ENCODE data around the gene IGSF3. TPM values are rescaled to one million over a fixed set of nuclear protein-coding genes. Genes with fewer than 3 reads are reported as not detected.

Gene IGSF3
- polyA plus RNA-seq, 1 experiment, result 0.15 TPM

DNA sequence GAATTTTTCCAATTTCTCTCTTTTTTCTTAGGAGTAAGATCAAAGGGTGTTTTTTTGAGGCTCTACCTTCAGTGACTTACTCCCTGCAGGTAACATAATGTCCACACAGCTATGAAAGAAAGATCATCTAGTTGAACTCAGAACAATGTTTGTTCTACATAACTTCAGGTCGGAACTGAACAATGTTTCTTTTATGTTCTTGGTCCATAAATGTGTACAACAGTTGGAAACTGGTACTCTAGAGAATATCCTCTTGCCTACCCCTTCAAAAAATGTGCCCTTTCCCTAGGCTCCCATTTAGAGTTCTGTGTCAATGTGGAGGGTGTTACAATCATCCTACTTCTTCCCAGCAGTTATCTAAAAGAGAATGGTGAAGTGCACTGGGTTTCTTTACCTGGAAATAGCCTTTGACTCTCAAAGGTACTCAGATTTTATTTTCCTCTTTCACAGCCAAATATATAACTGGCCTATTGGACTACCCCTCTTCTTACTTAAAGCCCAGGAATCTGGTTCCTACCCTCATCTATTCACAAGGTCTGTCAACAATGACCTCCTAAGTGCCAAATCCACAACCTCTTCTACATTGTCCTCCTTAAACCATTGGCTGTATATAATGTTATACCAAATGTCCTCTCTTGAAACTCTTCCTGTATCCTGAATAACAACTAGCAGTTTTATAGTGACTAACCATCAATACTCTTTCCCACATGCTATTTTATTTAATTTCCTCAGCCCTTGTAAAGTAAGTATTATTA lies 139.0 kb downstream of the IGSF3 start:
- TF ChIP-seq, protein P1, sequence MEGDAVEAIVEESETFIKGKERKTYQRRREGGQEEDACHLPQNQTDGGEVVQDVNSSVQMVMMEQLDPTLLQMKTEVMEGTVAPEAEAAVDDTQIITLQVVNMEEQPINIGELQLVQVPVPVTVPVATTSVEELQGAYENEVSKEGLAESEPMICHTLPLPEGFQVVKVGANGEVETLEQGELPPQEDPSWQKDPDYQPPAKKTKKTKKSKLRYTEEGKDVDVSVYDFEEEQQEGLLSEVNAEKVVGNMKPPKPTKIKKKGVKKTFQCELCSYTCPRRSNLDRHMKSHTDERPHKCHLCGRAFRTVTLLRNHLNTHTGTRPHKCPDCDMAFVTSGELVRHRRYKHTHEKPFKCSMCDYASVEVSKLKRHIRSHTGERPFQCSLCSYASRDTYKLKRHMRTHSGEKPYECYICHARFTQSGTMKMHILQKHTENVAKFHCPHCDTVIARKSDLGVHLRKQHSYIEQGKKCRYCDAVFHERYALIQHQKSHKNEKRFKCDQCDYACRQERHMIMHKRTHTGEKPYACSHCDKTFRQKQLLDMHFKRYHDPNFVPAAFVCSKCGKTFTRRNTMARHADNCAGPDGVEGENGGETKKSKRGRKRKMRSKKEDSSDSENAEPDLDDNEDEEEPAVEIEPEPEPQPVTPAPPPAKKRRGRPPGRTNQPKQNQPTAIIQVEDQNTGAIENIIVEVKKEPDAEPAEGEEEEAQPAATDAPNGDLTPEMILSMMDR (IDR thresholded peaks at IDR 0.05; ENCODE audit: insufficient read depth, low read depth, low read length), result no peak
- ChIA-PET CTCF (no interaction called here), POLR2A (no interaction called here)

GRCh38 chr1:116525440-116525839 lies 142.1 kb downstream of the IGSF3 start:
- H3K27me3 ChIP-seq (ENCODE audit: control insufficient read depth, insufficient read depth, low read length), result no peaks in the 10 kb centered on the region
- TF ChIP-seq, protein P1 (IDR thresholded peaks at IDR 0.05; ENCODE audit: insufficient read depth, low read depth, low read length), result no peak
- POLR2A ChIA-PET, result no interaction called here
- no peak overlapping the region for H3K4me3 ChIP-seq (ENCODE audit: low read depth, low read length)
- DNase-seq (ENCODE audit: low read depth), result no peak
- CTCF ChIA-PET, result no interaction called here
- H3K36me3 ChIP-seq (ENCODE audit: control insufficient read depth, insufficient read depth, low read length), result no peaks in the 10 kb centered on the region

More for the DNA sequence above, 139.0 kb downstream of the IGSF3 start:
- no peak for DNase-seq (ENCODE audit: low read depth)
- H3K4me3 ChIP-seq (ENCODE audit: low read depth, low read length), result no peak overlapping the region
- no peaks in the 10 kb centered on the region for H3K36me3 ChIP-seq (ENCODE audit: control insufficient read depth, insufficient read depth, low read length)
- no peaks in the 10 kb centered on the region for H3K27me3 ChIP-seq (ENCODE audit: control insufficient read depth, insufficient read depth, low read length)

Small RNA genes within 50 kb of the gene (small RNA-seq; reads per million reads assigned to genes)
- gene MIR320B1 (ENCODE audit: insufficient read length, low read depth, low replicate concordance) (not detected), gene MIR548AC (ENCODE audit: insufficient read length, low read depth, low replicate concordance) (not detected)

Other genes with a start within 250 kb of the IGSF3 start
- gene CD58, start 96.7 kb downstream of the IGSF3 start, polyA plus RNA-seq (2011; rRNA removed), result 11.7 and 18.9 TPM in 2 replicates
- gene CD2, start 86.7 kb upstream of the IGSF3 start, polyA plus RNA-seq (2011; rRNA removed), result not detected in 2 replicates
- gene PTGFRN, start 242.2 kb upstream of the IGSF3 start, polyA plus RNA-seq (2011; rRNA removed), result 3.1 and 4.9 TPM in 2 replicates